Measurements from ENCODE around the gene P2RY2.

P2RY2 gene

DNA sequence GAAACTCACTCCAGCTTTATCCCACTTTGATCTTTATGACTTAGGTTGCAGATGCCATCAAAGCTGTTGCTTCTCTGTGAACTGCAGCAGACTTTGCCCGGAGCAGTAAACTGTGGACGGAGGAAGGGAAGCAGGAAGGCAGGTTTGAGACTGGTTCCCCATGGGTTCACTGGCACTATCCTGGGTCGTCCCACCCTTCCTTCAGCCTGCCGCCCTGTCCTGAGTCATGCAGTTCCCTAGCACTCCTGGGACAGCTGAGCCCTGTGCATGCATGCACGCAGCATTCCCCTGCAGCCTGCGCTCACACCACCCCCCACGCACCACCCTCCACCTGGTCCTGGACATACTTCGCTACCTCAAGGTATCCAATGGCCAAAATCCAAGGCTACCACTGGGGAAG is 23.5 kb upstream of the P2RY2 start:
- Histone ChIP-seq H2AFZ (ENCODE audit: low read length) (no peak overlapping the region), H3K18ac (ENCODE audit: low read length) (peak overlapping the region; percentile 15), H3K36me3 (replicated peaks in 1 of 2; ENCODE audit: control insufficient read depth in 2 of 2, insufficient read depth in 2 of 2, low read length in 2 of 2) (no peaks in the 10 kb centered on the region), H4K8ac (ENCODE audit: low read depth, low read length) (no peak overlapping the region), H2AK5ac (ENCODE audit: low read depth, low read length) (peak overlapping the region; percentile 39), H2BK120ac (ENCODE audit: low read depth, low read length) (no peak overlapping the region), H3K4me3 (ENCODE audit: low read length in 2 of 2) (no peak overlapping the region), H3K79me1 (ENCODE audit: low read depth, low read length) (no peaks in the 10 kb centered on the region), H3K27me3 (ENCODE audit: control insufficient read depth in 3 of 3, insufficient read depth in 3 of 3, low read depth in 1 of 3, low read length in 3 of 3) (peaks cover 0 to 34% (median 0%) of the 10 kb centered on the region in 3 experiments), H3K23ac (ENCODE audit: low read depth, low read length, poor library complexity) (no peak overlapping the region), H3K27ac (replicated peaks; ENCODE audit: low read length) (no peak overlapping the region), H3K9ac (ENCODE audit: low read depth, low read length, poor library complexity) (no peak overlapping the region), H3K4ac (ENCODE audit: low read length) (no peak overlapping the region), H2BK5ac (ENCODE audit: low read length) (peak overlapping the region; percentile 40), H2BK12ac (ENCODE audit: low read length) (peak overlapping the region; percentile 14), H3K14ac (ENCODE audit: low read length) (no peak overlapping the region), H4K91ac (ENCODE audit: low read depth, low read length, poor library complexity) (no peak overlapping the region), H3K4me2 (ENCODE audit: insufficient read depth, low read length, poor library complexity, severe bottlenecking) (no peak overlapping the region), H3K9me3 (replicated peaks in 1 of 2; ENCODE audit: control insufficient read depth in 2 of 2, insufficient read depth in 1 of 2, low read depth in 1 of 2, low read length in 2 of 2) (no peaks in the 10 kb centered on the region), H2BK15ac (ENCODE audit: low read length) (no peak overlapping the region), H3K4me1 (ENCODE audit: control insufficient read depth in 2 of 2, insufficient read depth in 1 of 2, low read depth in 1 of 2, low read length in 2 of 2) (peaks cover 7 to 10% of the 10 kb centered on the region in 2 donors)
- no peak for DNase-seq (ENCODE audit: low spot score)
- no CpG with 5 or more reads among the region's 8 CpGs for WGBS, 2 donors (ENCODE audit: extremely low coverage in 2 of 2, insufficient read length in 2 of 2, insufficient replicate concordance in 1 of 2)

- Histone ChIP-seq H3K79me1 (ENCODE audit: low read depth, low read length) (no peaks in the 10 kb centered on the region), H3K36me3 (replicated peaks in 1 of 2; ENCODE audit: control insufficient read depth in 2 of 2, insufficient read depth in 2 of 2, low read length in 2 of 2) (no peaks in the 10 kb centered on the region), H3K9me3 (replicated peaks in 1 of 2; ENCODE audit: control insufficient read depth in 2 of 2, insufficient read depth in 1 of 2, low read depth in 1 of 2, low read length in 2 of 2) (no peaks in the 10 kb centered on the region), H3K4ac (ENCODE audit: low read length) (peak overlapping the region; percentile 29), H2BK5ac (ENCODE audit: low read length) (peak overlapping the region; percentile 40), H2BK15ac (ENCODE audit: low read length) (peak overlapping the region; percentile 23), H2BK12ac (ENCODE audit: low read length) (no peak overlapping the region), H3K4me3 (ENCODE audit: low read length in 2 of 2) (no peak overlapping the region), H2AK5ac (ENCODE audit: low read depth, low read length) (peak overlapping the region; percentile 39), H3K27me3 (ENCODE audit: control insufficient read depth in 3 of 3, insufficient read depth in 3 of 3, low read depth in 1 of 3, low read length in 3 of 3) (peaks cover 0 to 28% (median 0%) of the 10 kb centered on the region in 3 experiments), H3K9ac (ENCODE audit: low read depth, low read length, poor library complexity) (peak overlapping the region; percentile 67), H3K27ac (replicated peaks; ENCODE audit: low read length) (no peak overlapping the region), H4K8ac (ENCODE audit: low read depth, low read length) (no peak overlapping the region), H3K23ac (ENCODE audit: low read depth, low read length, poor library complexity) (no peak overlapping the region), H3K4me1 (ENCODE audit: control insufficient read depth in 2 of 2, insufficient read depth in 1 of 2, low read depth in 1 of 2, low read length in 2 of 2) (peaks cover 10 to 16% of the 10 kb centered on the region in 2 donors), H3K14ac (ENCODE audit: low read length) (peak overlapping the region; percentile 26), H2BK120ac (ENCODE audit: low read depth, low read length) (no peak overlapping the region), H3K4me2 (ENCODE audit: insufficient read depth, low read length, poor library complexity, severe bottlenecking) (no peak overlapping the region), H2AFZ (ENCODE audit: low read length) (no peak overlapping the region), H3K18ac (ENCODE audit: low read length) (peak overlapping the region; percentile 50), H4K91ac (ENCODE audit: low read depth, low read length, poor library complexity) (no peak overlapping the region)
- no CpG with 5 or more reads among the region's 3 CpGs for WGBS, 2 donors (ENCODE audit: extremely low coverage in 2 of 2, insufficient read length in 2 of 2, insufficient replicate concordance in 1 of 2)
- no peak for DNase-seq (ENCODE audit: low spot score)
Observed at GRCh38 chr11:73195191-73196007, 22.7 kb upstream of the P2RY2 start.

- no peak overlapping the region for H3K27ac ChIP-seq (replicated peaks; ENCODE audit: low read length)
- no peak overlapping the region for H3K4ac ChIP-seq (ENCODE audit: low read length)
- no peak overlapping the region for H2BK15ac ChIP-seq (ENCODE audit: low read length)
- H3K4me1 ChIP-seq (ENCODE audit: control insufficient read depth in 2 of 2, insufficient read depth in 1 of 2, low read depth in 1 of 2, low read length in 2 of 2): peaks cover 18 to 20% of the 10 kb centered on the region in 2 donors
- H2BK120ac ChIP-seq (ENCODE audit: low read depth, low read length): no peak overlapping the region
- H4K91ac ChIP-seq (ENCODE audit: low read depth, low read length, poor library complexity): no peak overlapping the region
- H3K18ac ChIP-seq (ENCODE audit: low read length): no peak overlapping the region
- no peak overlapping the region for H3K4me3 ChIP-seq (ENCODE audit: low read length in 2 of 2)
- no peak overlapping the region for H4K8ac ChIP-seq (ENCODE audit: low read depth, low read length)
- no peaks in the 10 kb centered on the region for H3K79me1 ChIP-seq (ENCODE audit: low read depth, low read length)
- no peak overlapping the region for H3K23ac ChIP-seq (ENCODE audit: low read depth, low read length, poor library complexity)
- no peak overlapping the region for H2AK5ac ChIP-seq (ENCODE audit: low read depth, low read length)
- no peak overlapping the region for H3K14ac ChIP-seq (ENCODE audit: low read length)
- H3K27me3 ChIP-seq (ENCODE audit: control insufficient read depth in 3 of 3, insufficient read depth in 3 of 3, low read depth in 1 of 3, low read length in 3 of 3): peaks cover 0 to 22% (median 0%) of the 10 kb centered on the region in 3 experiments
- no peak overlapping the region for H3K9ac ChIP-seq (ENCODE audit: low read depth, low read length, poor library complexity)
- no peak overlapping the region for H3K4me2 ChIP-seq (ENCODE audit: insufficient read depth, low read length, poor library complexity, severe bottlenecking)
- H3K36me3 ChIP-seq (replicated peaks in 1 of 2; ENCODE audit: control insufficient read depth in 2 of 2, insufficient read depth in 2 of 2, low read length in 2 of 2): no peaks in the 10 kb centered on the region
- no peaks in the 10 kb centered on the region for H3K9me3 ChIP-seq (replicated peaks in 1 of 2; ENCODE audit: control insufficient read depth in 2 of 2, insufficient read depth in 1 of 2, low read depth in 1 of 2, low read length in 2 of 2)
- no peak overlapping the region for H2AFZ ChIP-seq (ENCODE audit: low read length)
- H2BK12ac ChIP-seq (ENCODE audit: low read length): no peak overlapping the region
- no peak for DNase-seq (ENCODE audit: low spot score)
- no CpG with 5 or more reads among the region's 6 CpGs for WGBS, 2 donors (ENCODE audit: extremely low coverage in 2 of 2, insufficient read length in 2 of 2, insufficient replicate concordance in 1 of 2)
- no peak overlapping the region for H2BK5ac ChIP-seq (ENCODE audit: low read length)
Observed at GRCh38 chr11:73196576-73196975, 21.5 kb upstream of the P2RY2 start.

GRCh38 chr11:73197348-73197747 is 20.7 kb upstream of the P2RY2 start:
- H2BK15ac ChIP-seq (ENCODE audit: low read length): no peak overlapping the region
- no peak overlapping the region for H2BK12ac ChIP-seq (ENCODE audit: low read length)
- H3K4me2 ChIP-seq (ENCODE audit: insufficient read depth, low read length, poor library complexity, severe bottlenecking): no peak overlapping the region
- no peaks in the 10 kb centered on the region for H3K9me3 ChIP-seq (replicated peaks in 1 of 2; ENCODE audit: control insufficient read depth in 2 of 2, insufficient read depth in 1 of 2, low read depth in 1 of 2, low read length in 2 of 2)
- H2BK120ac ChIP-seq (ENCODE audit: low read depth, low read length): no peak overlapping the region
- WGBS, 2 donors (ENCODE audit: extremely low coverage in 2 of 2, insufficient read length in 2 of 2, insufficient replicate concordance in 1 of 2): no CpG with 5 or more reads among the region's 4 CpGs
- no peak overlapping the region for H3K27ac ChIP-seq (replicated peaks; ENCODE audit: low read length)
- no peak overlapping the region for H2AK5ac ChIP-seq (ENCODE audit: low read depth, low read length)
- H3K9ac ChIP-seq (ENCODE audit: low read depth, low read length, poor library complexity): no peak overlapping the region
- no peak for DNase-seq (ENCODE audit: low spot score)
- no peak overlapping the region for H3K4ac ChIP-seq (ENCODE audit: low read length)
- peaks cover 0 to 22% (median 0%) of the 10 kb centered on the region in 3 experiments for H3K27me3 ChIP-seq (ENCODE audit: control insufficient read depth in 3 of 3, insufficient read depth in 3 of 3, low read depth in 1 of 3, low read length in 3 of 3)
- no peak overlapping the region for H4K91ac ChIP-seq (ENCODE audit: low read depth, low read length, poor library complexity)
- no peaks in the 10 kb centered on the region for H3K36me3 ChIP-seq (replicated peaks in 1 of 2; ENCODE audit: control insufficient read depth in 2 of 2, insufficient read depth in 2 of 2, low read length in 2 of 2)
- H4K8ac ChIP-seq (ENCODE audit: low read depth, low read length): no peak overlapping the region
- no peak overlapping the region for H3K4me3 ChIP-seq (ENCODE audit: low read length in 2 of 2)
- H2AFZ ChIP-seq (ENCODE audit: low read length): no peak overlapping the region
- no peaks in the 10 kb centered on the region for H3K79me1 ChIP-seq (ENCODE audit: low read depth, low read length)
- H3K18ac ChIP-seq (ENCODE audit: low read length): no peak overlapping the region
- no peak overlapping the region for H2BK5ac ChIP-seq (ENCODE audit: low read length)
- no peak overlapping the region for H3K14ac ChIP-seq (ENCODE audit: low read length)
- H3K4me1 ChIP-seq (ENCODE audit: control insufficient read depth in 2 of 2, insufficient read depth in 1 of 2, low read depth in 1 of 2, low read length in 2 of 2): peaks cover 20% of the 10 kb centered on the region in 2 donors
- no peak overlapping the region for H3K23ac ChIP-seq (ENCODE audit: low read depth, low read length, poor library complexity)
